ENCODE results near the gene RAPGEF2. TPM values are rescaled to one million over a fixed set of nuclear protein-coding genes. Genes with fewer than 3 reads are reported as not detected.
"Not testable (repeated sequence)": the region's sequence is repeated elsewhere in the genome, so short reads cannot be mapped to it uniquely, and the experiment has no call there.

Gene RAPGEF2
- total and polyA plus RNA-seq, 10 of the 15 experiments (the other 5 are each of a cell fraction or from before 2014, with no cell fraction given), result 0.31 to 24.0 (median 2.9) TPM

DNA sequence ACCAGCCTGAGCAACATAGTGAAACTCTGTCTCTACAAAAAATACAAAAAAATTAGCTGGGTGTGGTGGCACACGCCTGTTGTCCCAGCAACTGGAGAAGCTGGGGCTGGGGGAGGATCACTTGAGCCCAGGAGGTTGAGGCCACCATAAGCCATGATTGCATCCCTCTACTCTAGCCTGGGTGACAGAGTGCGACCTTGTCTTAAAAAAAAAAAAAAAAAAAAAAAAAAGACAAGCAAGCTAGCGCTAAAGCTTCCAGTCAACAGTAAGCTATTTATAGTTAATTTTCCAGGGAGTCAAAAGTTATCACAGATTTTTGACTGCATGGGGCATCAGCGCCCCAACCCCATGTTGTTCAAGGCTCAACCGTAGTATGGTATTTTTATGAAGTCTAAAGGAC lies 273.4 kb downstream of the RAPGEF2 start:
- Histone ChIP-seq H4K20me1 (ENCODE audit: control insufficient read depth, insufficient read depth) (no peaks in the 10 kb centered on the region), H3K4me2 (ENCODE audit: control insufficient read depth, insufficient read depth) (no peak overlapping the region), H2AFZ (ENCODE audit: control insufficient read depth, low read depth, low read length) (no peak overlapping the region), H3K27ac (ENCODE audit: control insufficient read depth, insufficient read depth) (no peak overlapping the region), H3K27me3 (replicated peaks in 1 of 2; ENCODE audit: control insufficient read depth in 2 of 2, insufficient read depth in 2 of 2, low read length in 1 of 2) (no peaks in the 10 kb centered on the region), H3K36me3 (ENCODE audit: control insufficient read depth in 2 of 2, insufficient read depth in 2 of 2, low read length in 1 of 2) (no peaks in the 10 kb centered on the region), H3K4me1 (ENCODE audit: control insufficient read depth, insufficient read depth, low read length) (no peaks in the 10 kb centered on the region), H3K79me2 (ENCODE audit: control insufficient read depth, insufficient read depth, low read length) (no peaks in the 10 kb centered on the region), H3K4me3 (no peak overlapping the region), H3K9me3 (replicated peaks; ENCODE audit: control insufficient read depth, insufficient read depth, low read length) (no peaks in the 10 kb centered on the region; the same call in 2 of the 3 replicates), H3K9ac (ENCODE audit: control insufficient read depth, insufficient read depth, low read length) (no peak overlapping the region)
- no TSS peak for BruUV-seq (replicated peaks)
- no peak for FAIRE-seq
- RAD21 ChIA-PET (ENCODE audit: unreplicated experiment), result no interaction called here
- 53% methylated on average over 4 of the region's 5 CpGs for WGBS (ENCODE audit: insufficient coverage, insufficient replicate concordance, low lambda C conversion rate, missing lambda C conversion rate)
- no peak for DNase-seq (ENCODE audit: low read depth, low spot score)
- intact Hi-C loops (cut with micrococcal nuclease; ENCODE audit: unreplicated experiment) (no loop called here), in situ Hi-C loops (cut with MboI) (no loop called here)
- no peak for TF ChIP-seq EED (IDR thresholded peaks at IDR 0.05; ENCODE audit: low read depth)
- CTCF ChIA-PET, result no interaction called here
- no peak for ATAC-seq
- POLR2A ChIA-PET, result interaction anchor here (0.6 to 0.9 kb wide), 3 partner anchors 10 to 488 kb away, joined by 3 to 5 read pairs (median 3); no protein-coding TSS in a partner anchor
- SMC1A ChIA-PET (ENCODE audit: uncharacterized antibody, unreplicated experiment), result no interaction called here

- WGBS (ENCODE audit: insufficient coverage, insufficient replicate concordance, low lambda C conversion rate, missing lambda C conversion rate), result 79% methylated on average over 27 of the region's 28 CpGs
- Histone ChIP-seq H3K79me2 (ENCODE audit: control insufficient read depth, insufficient read depth, low read length) (no peaks in the 10 kb centered on the region), H3K36me3 (ENCODE audit: control insufficient read depth in 2 of 2, insufficient read depth in 2 of 2, low read length in 1 of 2) (no peaks in the 10 kb centered on the region), H3K9ac (ENCODE audit: control insufficient read depth, insufficient read depth, low read length) (no peak overlapping the region), H3K27me3 (replicated peaks in 1 of 2; ENCODE audit: control insufficient read depth in 2 of 2, insufficient read depth in 2 of 2, low read length in 1 of 2) (no peaks in the 10 kb centered on the region), H3K4me1 (ENCODE audit: control insufficient read depth, insufficient read depth, low read length) (no peaks in the 10 kb centered on the region), H3K4me3 (no peak overlapping the region), H4K20me1 (ENCODE audit: control insufficient read depth, insufficient read depth) (no peaks in the 10 kb centered on the region), H2AFZ (ENCODE audit: control insufficient read depth, low read depth, low read length) (no peak overlapping the region), H3K9me3 (replicated peaks; ENCODE audit: control insufficient read depth, insufficient read depth, low read length) (no peaks in the 10 kb centered on the region; the same call in 2 of the 3 replicates), H3K27ac (ENCODE audit: control insufficient read depth, insufficient read depth) (no peak overlapping the region), H3K4me2 (ENCODE audit: control insufficient read depth, insufficient read depth) (no peak overlapping the region)
- no peak for ATAC-seq
- BruUV-seq (replicated peaks), result no TSS peak
- intact Hi-C loops (cut with micrococcal nuclease; ENCODE audit: unreplicated experiment) (no loop called here), in situ Hi-C loops (cut with MboI) (no loop called here)
- CTCF ChIA-PET, result no interaction called here
- DNase-seq (ENCODE audit: low read depth, low spot score), result no peak
- SMC1A ChIA-PET (ENCODE audit: uncharacterized antibody, unreplicated experiment), result no interaction called here
- POLR2A ChIA-PET, result no interaction called here
- RAD21 ChIA-PET (ENCODE audit: unreplicated experiment), result no interaction called here
- FAIRE-seq, result no peak
- TF ChIP-seq RUNX3 (IDR thresholded peaks at IDR 0.05; ENCODE audit: low read length), result no peak
- TF ChIP-seq STAT1 (conservative IDR thresholded peaks at IDR 0.05), result no peak
- TF ChIP-seq IRF5 (IDR thresholded peaks at IDR 0.05; ENCODE audit: borderline replicate concordance), result no peak
These were observed 275.3 kb downstream of the RAPGEF2 start for GRCh38 chr4:159378056-159378616.

- H3K4me2 ChIP-seq (ENCODE audit: control insufficient read depth, insufficient read depth); in situ Hi-C loops (cut with MboI); H3K27me3 ChIP-seq (replicated peaks in 1 of 2; ENCODE audit: control insufficient read depth in 2 of 2, insufficient read depth in 2 of 2, low read length in 1 of 2); H3K4me3 ChIP-seq; H3K79me2 ChIP-seq (ENCODE audit: control insufficient read depth, insufficient read depth, low read length); H3K27ac ChIP-seq (ENCODE audit: control insufficient read depth, insufficient read depth); H3K9me3 ChIP-seq (replicated peaks; ENCODE audit: control insufficient read depth, insufficient read depth, low read length); H4K20me1 ChIP-seq (ENCODE audit: control insufficient read depth, insufficient read depth); CTCF ChIA-PET; ATAC-seq; H3K4me1 ChIP-seq (ENCODE audit: control insufficient read depth, insufficient read depth, low read length); BruUV-seq (replicated peaks); H3K36me3 ChIP-seq (ENCODE audit: control insufficient read depth in 2 of 2, insufficient read depth in 2 of 2, low read length in 1 of 2); POLR2A ChIA-PET; RAD21 ChIA-PET (ENCODE audit: unreplicated experiment); intact Hi-C loops (cut with micrococcal nuclease; ENCODE audit: unreplicated experiment); H2AFZ ChIP-seq (ENCODE audit: control insufficient read depth, low read depth, low read length); DNase-seq (ENCODE audit: low read depth, low spot score); FAIRE-seq; SMC1A ChIA-PET (ENCODE audit: uncharacterized antibody, unreplicated experiment); H3K9ac ChIP-seq (ENCODE audit: control insufficient read depth, insufficient read depth, low read length): not testable (repeated sequence)
- WGBS (ENCODE audit: insufficient coverage, insufficient replicate concordance, low lambda C conversion rate, missing lambda C conversion rate), result 61% methylated on average over 10 of the region's 10 CpGs
These were observed 276.2 kb downstream of the RAPGEF2 start for GRCh38 chr4:159379064-159379463.
